Ovary (tissue), 3 donors: ENCODE results near the gene FAM9B.

Experiments
- EP300 ChIP-seq: sonication (generic); formaldehyde crosslinking; IDR thresholded peaks from one replicate; pipeline ENCODE4 v1.6.1; 2017; ENCODE audit warnings: antibody characterized with exemption
- POLR2A ChIP-seq: fragments of 450-650 bp; IDR thresholded peaks from one replicate; pipeline ENCODE4 v1.6.1; 2017; ENCODE audit warnings: antibody characterized with exemption, mild to moderate bottlenecking, moderate library complexity
- TF ChIP-seq, protein P1 (sequence below), 3 donors: fragments of 450-650 bp in 2 of 3; fragments of 200-600 bp in 1 of 3; IDR thresholded peaks; one replicate each; pipeline versions ENCODE4 v1.5.1 to v1.8.0; 2016 to 2022; ENCODE audit warnings: antibody characterized with exemption in 3 of 3, mild to moderate bottlenecking in 1 of 3
- donor health status: DM: no; HTN: no; CAD: no.

DNA sequence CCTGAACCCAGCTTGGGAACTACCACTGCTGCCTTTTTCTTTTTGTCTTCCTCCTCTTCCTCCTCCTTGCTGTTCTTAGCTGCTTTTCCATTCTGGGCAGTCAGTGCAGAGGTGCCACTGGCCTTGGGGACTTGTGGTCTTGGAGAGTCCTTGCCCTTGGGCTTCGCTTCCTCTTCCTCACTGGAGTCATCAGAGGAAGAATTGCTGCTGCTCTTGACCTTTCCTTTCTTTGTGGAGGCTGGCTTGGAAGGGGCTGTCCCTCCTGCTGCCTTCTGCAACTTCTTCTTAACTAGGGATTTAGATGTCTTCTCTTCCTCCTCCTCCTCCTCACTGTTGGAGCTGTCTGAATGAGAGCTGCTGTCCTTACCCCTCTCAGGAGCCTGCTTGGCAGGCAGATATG is 53.2 kb downstream of the FAM9B start:
- TF ChIP-seq POLR2A (no peak), EP300 (no peak)
- TF ChIP-seq, protein P1, sequence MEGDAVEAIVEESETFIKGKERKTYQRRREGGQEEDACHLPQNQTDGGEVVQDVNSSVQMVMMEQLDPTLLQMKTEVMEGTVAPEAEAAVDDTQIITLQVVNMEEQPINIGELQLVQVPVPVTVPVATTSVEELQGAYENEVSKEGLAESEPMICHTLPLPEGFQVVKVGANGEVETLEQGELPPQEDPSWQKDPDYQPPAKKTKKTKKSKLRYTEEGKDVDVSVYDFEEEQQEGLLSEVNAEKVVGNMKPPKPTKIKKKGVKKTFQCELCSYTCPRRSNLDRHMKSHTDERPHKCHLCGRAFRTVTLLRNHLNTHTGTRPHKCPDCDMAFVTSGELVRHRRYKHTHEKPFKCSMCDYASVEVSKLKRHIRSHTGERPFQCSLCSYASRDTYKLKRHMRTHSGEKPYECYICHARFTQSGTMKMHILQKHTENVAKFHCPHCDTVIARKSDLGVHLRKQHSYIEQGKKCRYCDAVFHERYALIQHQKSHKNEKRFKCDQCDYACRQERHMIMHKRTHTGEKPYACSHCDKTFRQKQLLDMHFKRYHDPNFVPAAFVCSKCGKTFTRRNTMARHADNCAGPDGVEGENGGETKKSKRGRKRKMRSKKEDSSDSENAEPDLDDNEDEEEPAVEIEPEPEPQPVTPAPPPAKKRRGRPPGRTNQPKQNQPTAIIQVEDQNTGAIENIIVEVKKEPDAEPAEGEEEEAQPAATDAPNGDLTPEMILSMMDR (IDR thresholded peaks at IDR 0.05), result no peak
